Myocyte (in vitro differentiated cells): Measurements from ENCODE around the gene ABLIM2. TPM values are rescaled to one million over a fixed set of nuclear protein-coding genes. Genes with fewer than 3 reads are reported as not detected.

Experiments
- DNase-seq: peaks from one replicate; pipeline ENCODE4 v3.0.0-alpha.2; 2012; ENCODE audit warnings: low read depth
- total RNA-seq: library from RNA; depleted of rRNA; stranded (reverse); fragments of >200 nt; gene quantifications from 2 replicates; pipeline ENCODE4 v1.2.3, GENCODE V29; 2014

ABLIM2 gene
- total RNA-seq, 1 donor from 2014 or later: 4.0 TPM

DNA sequence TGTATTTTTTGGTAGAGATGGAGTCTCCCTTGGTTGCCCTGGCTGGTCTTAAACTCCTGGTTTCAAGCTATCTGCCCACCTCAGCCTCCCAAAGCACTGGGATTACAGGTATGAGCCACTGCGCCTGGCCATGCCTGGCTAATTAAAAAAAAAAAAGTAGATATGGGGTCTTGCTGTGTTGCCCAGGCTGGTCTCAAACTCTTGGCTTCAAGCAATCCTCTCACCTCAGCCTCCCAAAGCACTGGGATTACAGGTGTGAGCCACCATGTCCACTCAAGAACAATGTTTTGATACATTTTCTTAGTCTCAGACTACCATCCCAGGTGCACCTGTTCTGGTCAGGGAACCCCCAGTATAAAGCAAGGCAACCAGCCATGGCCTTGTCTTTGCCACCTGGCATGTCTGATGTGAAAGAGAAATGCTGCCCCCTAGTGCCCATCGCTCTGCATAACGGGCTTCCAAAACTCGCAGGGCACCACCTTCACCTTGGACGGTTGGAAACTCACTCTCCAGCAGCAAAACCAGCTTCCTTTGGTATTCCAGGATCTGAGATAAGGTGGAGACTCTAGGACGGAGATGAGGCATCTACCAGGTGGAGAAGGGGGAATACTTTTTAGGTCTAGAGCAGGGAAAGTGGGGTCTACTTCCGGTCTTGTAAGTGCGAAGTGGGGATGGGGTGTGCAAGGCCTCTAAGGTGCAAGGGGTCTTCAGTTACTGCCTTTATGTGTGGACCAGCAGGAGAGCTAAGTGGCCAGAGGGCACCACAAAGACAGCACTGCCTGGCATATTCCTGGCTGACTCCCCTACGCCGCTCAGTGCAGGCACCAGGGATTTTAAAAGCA is 171.2 kb downstream of the ABLIM2 start:
- DNase-seq: peak; percentile 79

GRCh38 chr4:7985891-7986441 is 172.6 kb downstream of the ABLIM2 start:
- DNase-seq: no peak

- DNase-seq: no peak
These were observed 173.5 kb downstream of the ABLIM2 start for GRCh38 chr4:7985072-7985471.

DNA sequence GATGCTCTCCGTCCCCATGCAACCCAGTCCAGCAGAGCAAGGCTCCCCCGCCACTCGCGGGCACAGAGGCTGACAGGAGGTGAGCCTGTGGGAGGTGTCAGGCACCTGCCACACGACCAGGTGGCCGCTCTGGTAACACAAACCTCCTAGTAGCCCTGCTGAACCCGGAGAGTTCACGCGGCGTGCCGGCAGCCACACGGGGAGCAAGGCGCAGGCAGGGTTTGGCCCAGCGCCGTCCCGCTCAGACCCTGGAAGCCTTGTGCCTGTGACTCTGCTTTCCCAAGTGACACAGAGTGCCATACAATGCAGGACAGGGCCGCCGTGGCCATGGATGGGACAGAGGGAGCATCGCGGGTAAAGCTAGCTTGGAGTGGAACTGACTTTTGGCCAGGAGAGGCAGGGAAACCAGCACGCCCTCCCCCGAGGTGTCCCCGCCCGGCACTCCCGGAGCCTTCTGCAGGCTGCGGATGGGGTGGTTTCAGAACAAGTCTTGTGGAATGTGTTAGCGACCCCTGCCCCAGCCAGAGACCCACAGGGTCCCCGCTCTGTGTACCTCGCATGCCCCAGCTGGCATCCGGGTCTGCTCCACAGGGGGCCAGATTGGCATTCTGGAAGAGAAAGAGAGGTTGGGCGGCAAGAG is 174.2 kb downstream of the ABLIM2 start:
- DNase-seq: no peak

- no peak for DNase-seq
These were observed 175.3 kb downstream of the ABLIM2 start for GRCh38 chr4:7983296-7983695.

DNA sequence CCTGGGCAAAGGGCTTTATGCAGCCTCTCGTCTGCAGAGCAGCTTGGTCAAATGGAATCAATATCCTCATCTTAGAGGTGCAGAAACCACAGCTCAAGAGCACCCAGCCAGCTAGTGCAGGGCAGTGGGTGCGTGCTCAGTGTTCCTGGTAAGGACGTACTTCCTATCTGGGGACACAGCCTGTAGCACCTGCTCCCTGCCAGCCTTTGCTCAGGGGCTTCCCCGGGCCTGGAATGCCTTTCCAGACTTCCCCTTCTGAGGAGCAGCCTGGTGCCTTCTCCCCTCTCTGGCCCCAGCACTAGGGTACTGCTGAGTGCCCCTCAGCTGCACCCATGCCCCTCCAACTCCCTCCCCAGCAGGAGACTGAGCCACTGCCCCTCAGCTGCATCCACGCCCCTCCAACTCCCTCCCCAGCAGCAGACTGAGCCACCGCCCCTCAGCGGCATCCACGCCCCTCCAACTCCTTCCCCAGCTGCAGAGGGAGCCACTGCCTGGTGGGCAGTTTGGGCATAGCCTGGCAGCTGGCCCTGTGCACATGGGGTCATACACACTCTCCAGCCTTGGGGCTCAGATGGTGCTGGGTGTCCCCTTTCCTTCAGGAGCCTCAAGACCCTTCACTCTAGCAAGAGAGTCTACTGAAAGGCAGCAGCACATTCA is 176.7 kb downstream of the ABLIM2 start:
- no peak for DNase-seq

DNA sequence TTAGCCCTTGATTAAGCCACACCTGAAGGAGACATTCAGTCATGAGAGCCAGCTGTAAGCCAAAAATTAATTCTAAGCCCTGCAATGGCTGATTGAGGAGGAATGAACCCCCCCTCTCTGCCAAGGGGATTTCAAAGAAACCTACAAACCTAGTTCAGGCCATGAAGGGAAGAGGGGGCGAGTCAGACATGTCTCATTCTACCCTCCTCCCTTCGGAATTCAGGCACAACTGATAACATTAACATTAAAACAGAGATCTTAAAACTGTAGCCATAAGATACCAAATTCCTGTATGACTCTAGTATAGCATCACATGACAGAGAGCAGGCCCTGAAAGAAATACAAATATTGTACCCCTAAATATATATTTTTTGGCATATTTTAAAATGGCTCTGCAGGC is 178.6 kb downstream of the ABLIM2 start:
- DNase-seq: no peak

- no peak for DNase-seq
These were observed 179.0 kb downstream of the ABLIM2 start for GRCh38 chr4:7979652-7979968.

DNA sequence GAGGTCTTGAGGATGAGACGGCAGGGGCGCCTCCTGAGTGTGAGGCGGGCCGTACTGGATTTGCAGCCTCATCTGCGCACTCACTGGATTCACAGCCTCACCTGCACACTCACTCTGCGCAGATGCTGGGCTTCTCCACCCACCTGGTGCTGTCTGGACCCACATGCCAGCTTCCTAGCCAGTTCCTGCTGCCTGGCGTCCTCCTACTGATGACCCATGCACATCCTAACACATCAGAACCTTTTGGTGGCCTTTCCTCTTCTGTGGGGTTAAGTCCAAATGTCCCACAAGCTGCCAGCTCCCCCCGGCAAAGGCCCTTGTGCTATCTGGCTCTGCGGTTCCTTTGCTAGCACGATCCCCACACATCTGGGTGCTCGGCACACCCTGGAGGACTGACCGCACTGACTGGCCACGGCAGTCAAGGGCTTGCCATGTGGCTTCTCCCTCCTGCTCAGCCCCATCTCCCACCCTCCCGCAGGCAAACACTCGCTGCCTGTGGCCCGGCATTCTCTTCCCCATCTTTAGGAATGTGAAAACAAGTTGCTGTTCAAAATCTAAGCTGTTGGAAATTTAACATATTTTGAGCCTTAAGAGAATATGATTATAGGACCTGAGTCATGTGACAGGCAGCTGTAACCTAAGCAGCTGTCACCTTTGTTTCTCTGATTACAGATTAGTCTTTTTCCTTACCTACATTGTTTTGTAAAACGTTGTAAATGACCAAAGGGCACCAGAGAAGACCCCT is 179.5 kb downstream of the ABLIM2 start:
- DNase-seq: no peak

DNA sequence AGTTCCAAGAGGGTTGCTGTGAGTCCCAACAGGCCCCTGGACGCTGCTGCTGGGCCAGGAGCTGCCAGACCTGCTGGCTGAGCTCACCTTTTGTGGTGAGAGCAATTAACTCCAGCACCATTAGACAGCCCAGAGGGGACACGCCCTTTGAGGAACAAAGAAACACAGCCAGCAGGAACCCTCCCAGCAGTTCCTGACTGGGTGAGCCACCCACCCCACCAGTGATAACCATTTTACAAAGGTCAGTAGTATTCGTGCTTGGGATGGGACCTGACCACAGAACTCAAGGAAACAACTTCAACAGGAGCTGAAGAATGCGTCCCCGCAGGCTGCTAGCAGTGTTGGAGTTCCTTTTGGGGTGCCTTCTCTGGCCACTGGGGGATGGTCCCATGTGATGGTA is 180.1 kb downstream of the ABLIM2 start:
- DNase-seq: no peak

GRCh38 chr4:7976634-7977033 is 182.0 kb downstream of the ABLIM2 start:
- no peak for DNase-seq

GRCh38 chr4:7976025-7976424 is 182.6 kb downstream of the ABLIM2 start:
- no peak for DNase-seq

DNA sequence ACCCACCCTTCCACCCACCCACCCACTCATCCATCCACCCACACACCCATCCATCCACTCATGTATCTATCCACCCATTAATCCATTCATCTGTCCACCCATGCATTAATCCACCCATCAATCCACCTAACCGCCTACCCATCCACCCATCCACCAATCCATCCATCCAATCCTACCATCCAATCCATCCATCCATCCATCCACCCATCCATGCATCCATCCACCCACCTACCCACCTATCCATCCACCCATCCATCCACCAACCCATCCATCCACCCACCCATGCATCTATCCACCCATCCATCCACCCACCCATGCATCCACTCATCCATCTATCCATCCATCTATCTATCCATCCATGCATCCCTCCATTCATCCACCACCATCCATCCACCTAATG is 184.2 kb downstream of the ABLIM2 start:
- DNase-seq: no peak

GRCh38 chr4:7973545-7973981 is 185.1 kb downstream of the ABLIM2 start:
- DNase-seq: no peak

GRCh38 chr4:7971881-7972500 is 186.6 kb downstream of the ABLIM2 start:
- DNase-seq: no peak

GRCh38 chr4:7971159-7971631 is 187.4 kb downstream of the ABLIM2 start:
- no peak for DNase-seq

GRCh38 chr4:7970361-7970946 is 188.2 kb downstream of the ABLIM2 start:
- no peak for DNase-seq

DNA sequence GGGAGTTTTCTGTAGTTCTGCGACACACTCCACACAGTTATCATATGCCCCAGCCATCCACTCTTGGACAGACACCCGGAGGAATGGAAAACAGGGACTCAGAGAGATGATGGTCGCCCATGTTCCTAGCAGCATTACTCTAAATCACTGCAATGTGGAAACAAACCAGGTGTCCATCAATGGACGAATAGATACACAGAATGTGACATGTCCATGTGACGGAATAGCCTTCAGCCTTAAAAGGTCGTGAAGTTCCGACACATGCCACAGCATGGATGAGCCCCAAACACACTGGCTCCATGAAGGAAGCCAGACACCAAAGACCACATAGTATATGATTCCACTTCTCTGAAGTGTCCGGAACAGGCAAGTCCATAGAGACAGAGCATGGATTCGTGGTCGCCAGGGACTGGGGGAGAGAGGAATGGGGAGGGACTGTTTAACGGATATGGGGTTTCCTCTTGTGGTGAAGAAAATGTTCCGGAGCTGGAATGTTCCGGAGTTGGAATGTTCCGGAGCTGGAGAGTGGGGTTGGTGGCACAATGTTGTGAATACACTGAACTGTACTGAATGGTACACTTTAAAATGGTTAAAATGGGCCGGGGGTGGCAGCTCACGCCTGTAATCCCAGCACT is 190.2 kb downstream of the ABLIM2 start:
- no peak for DNase-seq

- peak; percentile 46 for DNase-seq
These were observed 190.9 kb downstream of the ABLIM2 start for GRCh38 chr4:7967501-7968261.
